CD8-positive, alpha-beta memory T cell (primary cell): ENCODE data around the gene RAB1B. TPM values are rescaled to one million over a fixed set of nuclear protein-coding genes. Genes with fewer than 3 reads are reported as not detected.
"Not testable (repeated sequence)": the region's sequence is repeated elsewhere in the genome, so short reads cannot be mapped to it uniquely, and the experiment has no call there.

ENCODE experiments used
- CTCF ChIA-PET: fragments of 350-600 bp; sonication (Branson Sonifier 250); formaldehyde crosslinking; loops from one replicate; lab custom pipeline; 2021; ENCODE audit warnings: antibody characterized with exemption; lab: Charles Lee
- POLR2A ChIA-PET: fragments of 350-600 bp; sonication (Branson Sonifier 250); formaldehyde crosslinking; loops from one replicate; lab custom pipeline; 2021; ENCODE audit warnings: antibody characterized with exemption; lab: Charles Lee
- DNase-seq, 5 donors: peaks; one replicate each; pipeline versions ENCODE4 v3.0.0 to v3.0.0-alpha.2; 2020 to 2022; ENCODE audit warnings: mixed read lengths in 1 of 5
- H3K27ac ChIP-seq: one replicate; pipeline ENCODE4 v1.7.0; 2013; ENCODE audit warnings: low read depth, mild to moderate bottlenecking, low read length, moderate library complexity
- H3K27me3 ChIP-seq: 2 replicates; pipeline ENCODE4 v1.7.0; 2013; ENCODE audit warnings: low read length, mild to moderate bottlenecking; ENCODE audit not compliant: insufficient read depth, poor library complexity, severe bottlenecking
- H3K36me3 ChIP-seq: 2 replicates; pipeline ENCODE4 v1.7.0; 2013; ENCODE audit warnings: mild to moderate bottlenecking, low read length, moderate library complexity; ENCODE audit not compliant: insufficient read depth
- H3K4me1 ChIP-seq: 2 replicates; pipeline ENCODE4 v1.7.0; 2013; ENCODE audit warnings: mild to moderate bottlenecking, low read length, moderate library complexity; ENCODE audit not compliant: insufficient read depth
- H3K4me3 ChIP-seq: 2 replicates; pipeline ENCODE4 v1.7.0; 2013; ENCODE audit warnings: mild to moderate bottlenecking, low read length
- H3K9me3 ChIP-seq: 2 replicates; pipeline ENCODE4 v1.7.0; 2013; ENCODE audit warnings: mild to moderate bottlenecking, low read length
- H3K27ac Mint-ChIP-seq, 8 donors: one replicate each; pipeline ENCODE4 v1.8.0; 2020 to 2021; ENCODE audit warnings: mixed read lengths in 8 of 8, mild to moderate bottlenecking in 6 of 8, inconsistent platforms in 3 of 8, moderate library complexity in 3 of 8
- H3K27me3 Mint-ChIP-seq, 2 donors: one replicate each; pipeline ENCODE4 v1.8.0; 2020 to 2021; ENCODE audit warnings: mixed read lengths in 2 of 2, mild to moderate bottlenecking in 1 of 2, moderate library complexity in 1 of 2
- H3K36me3 Mint-ChIP-seq, 3 donors: one replicate each; pipeline ENCODE4 v1.8.0; 2020 to 2021; ENCODE audit warnings: mixed read lengths in 3 of 3, inconsistent platforms in 1 of 3, mild to moderate bottlenecking in 1 of 3
- H3K4me1 Mint-ChIP-seq, 3 donors: one replicate each; pipeline ENCODE4 v1.8.0; 2020 to 2021; ENCODE audit warnings: mixed read lengths in 3 of 3, inconsistent platforms in 1 of 3, mild to moderate bottlenecking in 1 of 3
- H3K4me3 Mint-ChIP-seq, 7 donors: one replicate each; pipeline ENCODE4 v1.8.0; 2020 to 2021; ENCODE audit warnings: mixed read lengths in 7 of 7, mild to moderate bottlenecking in 6 of 7, moderate library complexity in 4 of 7, inconsistent platforms in 2 of 7
- H3K9me3 Mint-ChIP-seq, 5 donors: one replicate each; pipeline ENCODE4 v1.8.0; 2020 to 2022; ENCODE audit warnings: mixed read lengths in 5 of 5, mild to moderate bottlenecking in 3 of 5, moderate library complexity in 2 of 5, inconsistent platforms in 1 of 5
- polyA plus RNA-seq: library from polyadenylated mRNA; unstranded; fragments of 300-500 nt; fragmentation: Illumina TruSeq; gene quantifications from one replicate; pipeline ENCODE4 v1.2.3, GENCODE V29; 2021
- total RNA-seq, 2 experiments: library from RNA; stranded (reverse); gene quantifications; one replicate each; pipeline ENCODE4 v1.2.3, GENCODE V29; 2021

RAB1B gene
- total and polyA plus RNA-seq, 3 experiments from 2014 or later: 18.6 to 125 (median 119) TPM

DNA sequence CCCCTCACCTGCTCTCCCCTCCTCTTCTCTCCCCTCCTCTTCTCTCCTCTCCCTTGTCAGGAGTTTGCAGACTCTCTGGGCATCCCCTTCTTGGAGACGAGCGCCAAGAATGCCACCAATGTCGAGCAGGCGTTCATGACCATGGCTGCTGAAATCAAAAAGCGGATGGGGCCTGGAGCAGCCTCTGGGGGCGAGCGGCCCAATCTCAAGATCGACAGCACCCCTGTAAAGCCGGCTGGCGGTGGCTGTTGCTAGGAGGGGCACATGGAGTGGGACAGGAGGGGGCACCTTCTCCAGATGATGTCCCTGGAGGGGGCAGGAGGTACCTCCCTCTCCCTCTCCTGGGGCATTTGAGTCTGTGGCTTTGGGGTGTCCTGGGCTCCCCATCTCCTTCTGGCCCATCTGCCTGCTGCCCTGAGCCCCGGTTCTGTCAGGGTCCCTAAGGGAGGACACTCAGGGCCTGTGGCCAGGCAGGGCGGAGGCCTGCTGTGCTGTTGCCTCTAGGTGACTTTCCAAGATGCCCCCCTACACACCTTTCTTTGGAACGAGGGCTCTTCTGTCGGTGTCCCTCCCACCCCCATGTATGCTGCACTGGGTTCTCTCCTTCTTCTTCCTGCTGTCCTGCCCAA lies 7.7 kb downstream of the RAB1B start:
- Histone ChIP-seq H3K27me3 (no peaks in the 10 kb centered on the region), H3K9me3 (no peaks in the 10 kb centered on the region), H3K36me3 (peaks cover 36% of the 10 kb centered on the region), H3K27ac (no peak overlapping the region), H3K4me1 (peaks cover 39% of the 10 kb centered on the region), H3K4me3 (no peak overlapping the region)
- no peak for DNase-seq
- POLR2A ChIA-PET: no interaction called here
- peak overlapping the region in 2 of 8 donors; percentile 45 to 69 for H3K27ac Mint-ChIP-seq
- CTCF ChIA-PET: no interaction called here
- H3K9me3 Mint-ChIP-seq: no peaks in the 10 kb centered on the region
- peaks cover 0 to 5% of the 10 kb centered on the region in 2 donors for H3K27me3 Mint-ChIP-seq
- no peak overlapping the region for H3K4me3 Mint-ChIP-seq
- peaks cover 36 to 57% (median 44%) of the 10 kb centered on the region in 3 donors for H3K4me1 Mint-ChIP-seq
- peaks cover 6 to 55% (median 13%) of the 10 kb centered on the region in 3 donors for H3K36me3 Mint-ChIP-seq

DNA sequence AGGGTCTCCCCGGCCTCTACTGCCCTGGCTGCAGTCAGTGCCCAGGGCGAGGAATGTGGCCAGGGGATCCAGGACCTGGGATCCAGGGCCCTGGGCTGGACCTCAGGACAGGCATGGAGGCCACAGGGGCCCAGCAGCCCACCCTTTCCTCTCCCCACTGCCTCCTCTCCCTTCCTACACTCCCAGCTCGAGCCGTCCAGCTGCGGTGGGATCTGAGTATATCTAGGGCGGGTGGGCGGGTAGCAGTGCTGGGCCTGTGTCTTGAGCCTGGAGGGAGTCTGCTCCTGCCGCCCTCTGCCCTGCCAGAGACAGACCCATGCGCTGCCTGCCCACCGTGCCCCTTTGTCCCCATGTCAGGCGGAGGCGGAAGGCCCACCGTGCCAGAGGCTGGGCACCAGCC lies 8.2 kb downstream of the RAB1B start:
- H3K9me3 ChIP-seq, H3K9me3 Mint-ChIP-seq, H3K27me3 Mint-ChIP-seq, H3K27ac ChIP-seq, H3K4me3 ChIP-seq, H3K27me3 ChIP-seq, DNase-seq: not testable (repeated sequence)
- peaks cover 36% of the 10 kb centered on the region for H3K36me3 ChIP-seq
- H3K27ac Mint-ChIP-seq: peak overlapping the region in 3 of 8 donors; percentile 15 to 69 (median 60)
- CTCF ChIA-PET: interaction anchor here (0.8 kb wide), 1 partner anchor 12 kb away, joined by 3 read pairs; the partner anchor contains the start of gene YIF1A
- POLR2A ChIA-PET: interaction anchor here (0.8 to 1.0 kb wide), 2 partner anchors 11 to 13 kb away, joined by 3 to 4 read pairs; partner anchors contain the start of gene YIF1A
- H3K4me1 Mint-ChIP-seq: peaks cover 39 to 60% (median 46%) of the 10 kb centered on the region in 3 donors
- H3K4me1 ChIP-seq: peaks cover 37% of the 10 kb centered on the region
- H3K4me3 Mint-ChIP-seq: peak overlapping the region in 4 of 7 donors; percentile 7 to 57 (median 46)
- H3K36me3 Mint-ChIP-seq: peaks cover 6 to 53% (median 13%) of the 10 kb centered on the region in 3 donors

DNA sequence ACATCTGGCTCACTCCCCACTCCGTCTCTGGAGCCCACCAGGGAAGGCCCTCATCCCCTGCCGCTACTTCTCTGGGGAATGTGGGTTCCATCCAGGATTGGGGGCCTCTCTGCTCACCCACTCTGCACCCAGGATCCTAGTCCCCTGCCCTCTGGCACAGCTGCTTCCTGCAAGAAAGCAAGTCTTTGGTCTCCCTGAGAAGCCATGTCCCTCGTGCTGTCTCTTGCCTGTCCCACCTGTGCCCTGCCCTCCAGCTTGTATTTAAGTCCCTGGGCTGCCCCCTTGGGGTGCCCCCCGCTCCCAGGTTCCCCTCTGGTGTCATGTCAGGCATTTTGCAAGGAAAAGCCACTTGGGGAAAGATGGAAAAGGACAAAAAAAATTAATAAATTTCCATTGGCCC lies 8.6 kb downstream of the RAB1B start:
- not testable (repeated sequence) for H3K27me3 Mint-ChIP-seq, H3K9me3 Mint-ChIP-seq, H3K27me3 ChIP-seq, H3K4me3 ChIP-seq, H3K9me3 ChIP-seq, H3K27ac ChIP-seq, DNase-seq
- peaks cover 37% of the 10 kb centered on the region for H3K4me1 ChIP-seq
- peak overlapping the region in 7 of 8 donors; percentile 21 to 79 (median 66) for H3K27ac Mint-ChIP-seq
- peaks cover 37 to 59% (median 43%) of the 10 kb centered on the region in 3 donors for H3K4me1 Mint-ChIP-seq
- POLR2A ChIA-PET: interaction anchor here (0.8 to 1.0 kb wide), 2 partner anchors 11 to 12 kb away, joined by 3 to 4 read pairs; partner anchors contain the start of gene YIF1A
- peak overlapping the region in 5 of 7 donors; percentile 7 to 57 (median 44) for H3K4me3 Mint-ChIP-seq
- H3K36me3 Mint-ChIP-seq: peaks cover 6 to 48% (median 13%) of the 10 kb centered on the region in 3 donors
- H3K36me3 ChIP-seq: peaks cover 31% of the 10 kb centered on the region
- CTCF ChIA-PET: interaction anchor here (0.8 kb wide), 1 partner anchor 12 kb away, joined by 3 read pairs; the partner anchor contains the start of gene YIF1A

DNA sequence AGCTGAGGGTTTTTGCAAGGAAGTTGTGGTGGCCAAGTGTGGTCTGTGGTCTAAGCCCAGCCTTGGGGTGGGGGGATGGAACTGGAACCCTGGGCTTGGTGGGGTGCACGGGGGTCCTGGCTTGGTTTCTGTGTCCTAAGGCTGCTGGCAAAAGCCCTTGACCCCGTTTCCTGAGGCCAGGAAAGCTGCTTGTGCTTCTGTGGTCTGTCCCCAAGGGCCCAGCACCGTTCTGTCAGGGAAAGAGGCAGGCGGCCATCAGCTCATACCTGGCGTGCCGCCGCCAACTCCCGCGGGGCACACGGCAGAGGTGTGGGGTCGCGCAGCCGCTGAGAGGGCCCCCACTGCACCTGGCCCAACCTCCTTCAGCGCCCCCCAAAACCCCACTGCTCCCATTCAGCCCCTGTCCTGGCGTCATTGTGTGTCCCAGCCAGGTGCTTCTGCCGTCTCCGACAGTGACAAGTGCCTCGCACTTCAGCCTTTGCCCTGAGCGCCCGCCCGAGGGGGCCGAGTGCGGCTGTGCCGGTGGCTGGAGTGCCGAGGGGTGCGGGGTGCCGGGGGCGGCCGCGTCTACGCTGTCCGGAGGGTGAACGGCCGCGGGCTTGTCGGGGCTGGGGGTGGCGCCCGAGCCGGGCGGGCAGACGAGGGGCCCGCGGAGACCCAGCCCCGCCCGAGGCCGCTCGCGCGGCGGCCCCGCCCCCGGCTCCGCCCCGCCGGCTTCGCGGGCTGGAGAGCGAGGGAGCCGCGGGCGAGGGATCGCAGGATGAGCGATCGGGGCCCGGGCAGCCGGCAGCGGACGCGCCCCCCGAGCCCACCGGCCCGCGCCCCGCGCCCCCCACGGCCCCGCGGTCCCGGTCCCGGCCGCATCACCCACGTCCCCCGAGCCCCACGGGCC lies 9.3 kb downstream of the RAB1B start, which contains the start of gene CNIH2:
Gene CNIH2, plus strand, starts transcription at position 705 of the 892 bp plus-strand sequence. CDS start 282 bp downstream, outside the sequence.
- ChIA-PET CTCF (interaction anchor here (0.8 to 1.1 kb wide), 2 partner anchors 11 to 22 kb away, joined by 3 to 8 read pairs; partner anchors contain the start of gene YIF1A), POLR2A (interaction anchor here (0.8 to 1.0 kb wide), 2 partner anchors 11 to 12 kb away, joined by 3 to 4 read pairs; partner anchors contain the start of gene YIF1A)
- Histone ChIP-seq H3K27me3 (no peaks in the 10 kb centered on the region), H3K4me3 (no peak within 1 kb of the TSS), H3K9me3 (no peaks in the 10 kb centered on the region), H3K36me3 (peaks cover 25% of the 10 kb centered on the region), H3K27ac (no peak within 1 kb of the TSS), H3K4me1 (peaks cover 35% of the 10 kb centered on the region)
- peaks cover 0 to 7% of the 10 kb centered on the region in 2 donors for H3K27me3 Mint-ChIP-seq
- DNase-seq: peak in 4 of 5 donors; percentile 45 to 54 (median 50)
- peak within 1 kb of the TSS; percentile 19 to 96 (median 81) for H3K27ac Mint-ChIP-seq
- no peaks in the 10 kb centered on the region for H3K9me3 Mint-ChIP-seq
- peaks cover 37 to 59% (median 43%) of the 10 kb centered on the region in 3 donors for H3K4me1 Mint-ChIP-seq
- peaks cover 2 to 42% (median 9%) of the 10 kb centered on the region in 3 donors for H3K36me3 Mint-ChIP-seq
- peak within 1 kb of the TSS; percentile 61 to 89 (median 67) for H3K4me3 Mint-ChIP-seq

DNA sequence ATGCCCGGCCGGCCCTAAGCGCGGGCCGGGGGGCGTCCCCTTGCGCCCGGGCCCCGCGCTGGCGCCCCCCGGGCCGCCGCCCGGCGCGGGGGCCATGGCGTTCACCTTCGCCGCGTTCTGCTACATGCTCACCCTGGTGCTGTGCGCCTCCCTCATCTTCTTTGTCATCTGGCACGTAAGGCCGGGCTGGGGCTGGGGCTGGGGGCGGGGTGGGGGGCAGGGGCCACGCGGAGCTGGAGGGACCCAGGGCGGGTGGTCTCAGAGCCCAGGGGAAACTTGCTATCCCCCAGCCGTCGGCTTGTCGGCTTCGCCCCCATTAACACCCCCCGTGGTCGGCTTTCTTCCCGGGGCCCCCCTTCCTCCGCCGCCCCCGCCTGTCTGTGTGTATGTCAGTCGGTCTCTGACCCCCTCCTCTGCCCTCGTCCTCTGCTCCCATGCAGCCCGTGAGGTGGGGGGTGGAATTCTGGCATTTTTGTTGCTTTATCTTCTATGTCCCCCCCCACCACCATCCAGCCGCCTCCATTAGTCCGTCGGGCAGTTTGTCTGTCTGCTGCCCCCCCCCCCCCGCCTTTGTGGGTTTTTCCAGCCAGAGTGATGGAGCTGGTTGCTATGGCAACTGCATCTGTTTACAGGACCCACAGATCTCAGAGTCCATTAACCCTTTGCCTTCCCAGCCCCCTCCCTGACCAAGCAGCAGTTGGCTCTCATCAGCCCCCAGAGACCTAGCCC lies 10.1 kb downstream of the RAB1B start:
- Mint-ChIP-seq H3K4me1 (peaks cover 36 to 57% (median 41%) of the 10 kb centered on the region in 3 donors), H3K36me3 (peaks cover 2 to 34% (median 5%) of the 10 kb centered on the region in 3 donors), H3K27me3 (peaks cover 0 to 7% of the 10 kb centered on the region in 2 donors), H3K9me3 (no peaks in the 10 kb centered on the region), H3K4me3 (peak overlapping the region; percentile 61 to 89 (median 67)), H3K27ac (peak overlapping the region in 7 of 8 donors; percentile 19 to 96 (median 85))
- ChIA-PET CTCF (interaction anchor here (1.1 kb wide), 1 partner anchor 22 kb away, joined by 8 read pairs; no protein-coding TSS in a partner anchor), POLR2A (interaction anchor here (0.6 to 1.0 kb wide), 4 partner anchors 11 to 944 kb away, joined by 3 to 6 read pairs (median 4); partner anchors contain the start of gene YIF1A)
- H3K4me3 ChIP-seq: no peak overlapping the region
- H3K36me3 ChIP-seq: peaks cover 17% of the 10 kb centered on the region
- H3K9me3 ChIP-seq: no peaks in the 10 kb centered on the region
- H3K27ac ChIP-seq: no peak overlapping the region
- no peaks in the 10 kb centered on the region for H3K27me3 ChIP-seq
- H3K4me1 ChIP-seq: peaks cover 32% of the 10 kb centered on the region
- DNase-seq: peak in 1 of 5 donors; percentile 63

DNA sequence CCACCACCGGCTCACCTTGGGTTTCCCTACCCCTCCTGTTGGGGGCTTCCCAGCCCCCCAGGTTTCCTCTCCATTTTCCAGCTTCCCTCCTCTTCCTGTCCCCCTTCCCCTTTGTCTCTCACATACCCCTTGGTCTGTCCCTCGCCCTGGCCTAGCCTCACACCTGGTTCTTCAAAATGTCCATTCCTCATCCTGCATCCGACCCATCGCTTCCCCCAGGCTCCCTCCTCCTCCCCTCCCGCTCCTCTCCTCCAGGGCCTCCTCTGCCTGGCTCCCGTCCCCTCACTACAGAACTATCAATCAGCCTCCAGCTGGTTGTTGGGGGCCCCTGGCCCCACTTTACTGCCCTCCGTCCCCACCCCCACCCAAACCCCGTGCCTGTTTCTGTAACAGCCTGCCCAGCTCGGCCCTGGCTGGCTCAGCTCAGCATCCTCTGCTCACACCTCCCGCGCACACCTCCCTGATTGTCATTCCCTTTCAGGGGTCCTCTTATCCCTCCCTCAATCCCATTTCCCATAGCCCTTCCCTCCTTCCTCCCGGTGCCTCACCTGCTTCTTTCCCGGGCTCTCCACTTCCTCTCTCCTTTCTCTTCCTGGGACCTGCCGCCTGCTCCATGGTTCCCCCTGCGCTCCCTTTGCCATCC lies 10.8 kb downstream of the RAB1B start:
- DNase-seq: no peak
- H3K27ac ChIP-seq: no peak overlapping the region
- no peak overlapping the region for H3K4me3 ChIP-seq
- no peaks in the 10 kb centered on the region for H3K9me3 Mint-ChIP-seq
- peaks cover 13% of the 10 kb centered on the region for H3K36me3 ChIP-seq
- peaks cover 30% of the 10 kb centered on the region for H3K4me1 ChIP-seq
- ChIA-PET POLR2A (interaction anchor here (0.6 to 1.0 kb wide), 6 partner anchors 10 to 944 kb away, joined by 3 to 6 read pairs (median 4); partner anchors contain the start of gene YIF1A), CTCF (interaction anchor here (0.8 to 1.1 kb wide), 3 partner anchors 10 to 57 kb away, joined by 3 to 8 read pairs (median 3); partner anchors contain the start of gene YIF1A)
- H3K27ac Mint-ChIP-seq: peak overlapping the region in 7 of 8 donors; percentile 19 to 96 (median 80)
- H3K27me3 Mint-ChIP-seq: peaks cover 0 to 7% of the 10 kb centered on the region in 2 donors
- H3K4me3 Mint-ChIP-seq: peak overlapping the region; percentile 57 to 75 (median 64)
- no peaks in the 10 kb centered on the region for H3K9me3 ChIP-seq
- peaks cover 0 to 29% (median under 1%) of the 10 kb centered on the region in 3 donors for H3K36me3 Mint-ChIP-seq
- peaks cover 31 to 52% (median 35%) of the 10 kb centered on the region in 3 donors for H3K4me1 Mint-ChIP-seq
- H3K27me3 ChIP-seq: no peaks in the 10 kb centered on the region
